Activated T-helper 9 cell treated with anti-CD3 and anti-CD28 coated beads, Interleukin-2, amount 50 U/mL, for 16 hours (primary cell): ENCODE results near the gene RASD1.
"Not testable (repeated sequence)": the region's sequence is repeated elsewhere in the genome, so short reads cannot be mapped to it uniquely, and the experiment has no call there.

Source experiments
- DNase-seq: peaks from one replicate; pipeline ENCODE4 v3.0.0-alpha.2; 2020; ENCODE audit warnings: low read depth

RASD1 gene

DNA sequence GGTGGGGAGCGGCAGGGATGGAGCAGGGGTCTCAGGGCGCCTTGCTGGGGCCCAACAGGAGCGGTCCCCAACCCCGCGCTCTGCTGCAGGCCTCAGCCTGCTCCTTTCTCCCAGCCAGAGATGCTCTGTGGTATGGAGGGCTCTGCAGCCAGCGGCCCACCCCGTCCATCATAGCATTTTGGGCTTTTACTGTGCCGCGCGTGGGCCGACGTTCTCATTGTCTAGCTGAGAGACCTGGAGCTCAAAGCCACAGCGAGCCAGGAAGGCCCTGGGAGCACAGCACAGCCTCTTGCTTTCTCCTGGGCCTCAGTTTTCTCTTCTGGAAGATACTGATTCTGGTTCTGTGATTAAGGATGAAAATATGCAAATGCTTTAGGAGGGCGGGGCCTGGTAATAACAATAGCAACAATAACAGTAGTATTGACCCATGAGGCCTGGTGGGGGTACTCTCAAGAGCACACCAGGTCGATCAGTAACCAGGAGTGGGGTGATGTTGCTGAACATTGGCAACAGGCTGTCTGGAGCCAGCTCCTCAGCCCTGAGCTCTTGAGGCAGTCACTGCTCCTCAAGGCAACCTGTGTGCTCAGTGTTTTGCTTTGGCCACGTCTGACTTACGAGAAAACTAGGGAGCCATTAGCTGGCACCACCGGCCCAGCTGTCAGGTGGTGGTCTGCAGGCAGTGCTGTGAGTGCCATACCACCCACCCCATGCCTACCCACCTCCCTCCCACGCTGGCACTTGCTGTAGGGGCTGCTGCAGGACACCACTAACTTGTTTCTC, 1.1 kb upstream of the RASD1 start:
- no peak for DNase-seq

DNA sequence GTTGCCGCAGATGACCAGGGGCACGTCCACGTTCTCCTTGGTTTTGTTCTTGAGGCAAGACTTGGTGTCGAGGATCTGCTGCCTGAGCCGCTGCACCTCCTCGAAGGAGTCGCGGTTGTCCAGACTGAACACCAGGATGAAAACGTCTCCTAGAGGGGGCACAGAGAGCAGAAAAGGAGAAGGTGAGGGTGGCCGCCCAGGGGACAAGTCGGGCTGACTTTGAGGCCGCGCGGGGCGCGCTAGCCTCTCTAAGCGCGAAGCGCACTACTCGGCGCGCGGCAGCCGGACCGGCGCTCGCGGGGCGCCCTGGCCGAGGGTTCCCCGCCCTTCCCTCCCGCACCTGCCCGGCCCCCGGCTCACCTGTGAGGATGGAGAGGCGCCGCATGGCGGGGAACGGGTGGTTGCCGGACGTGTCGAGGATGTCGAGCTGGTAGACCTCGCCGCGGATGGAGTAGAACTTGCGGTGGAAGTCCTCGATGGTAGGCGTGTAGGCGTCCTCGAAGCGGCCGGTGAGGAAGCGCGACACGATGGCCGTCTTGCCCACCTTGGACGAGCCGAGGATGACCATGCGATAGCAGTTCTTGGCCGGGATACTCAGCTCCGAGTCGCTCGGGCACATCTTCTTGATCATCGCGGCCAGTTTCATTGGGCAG, 533 bp downstream of the RASD1 start:
- DNase-seq: no peak

DNA sequence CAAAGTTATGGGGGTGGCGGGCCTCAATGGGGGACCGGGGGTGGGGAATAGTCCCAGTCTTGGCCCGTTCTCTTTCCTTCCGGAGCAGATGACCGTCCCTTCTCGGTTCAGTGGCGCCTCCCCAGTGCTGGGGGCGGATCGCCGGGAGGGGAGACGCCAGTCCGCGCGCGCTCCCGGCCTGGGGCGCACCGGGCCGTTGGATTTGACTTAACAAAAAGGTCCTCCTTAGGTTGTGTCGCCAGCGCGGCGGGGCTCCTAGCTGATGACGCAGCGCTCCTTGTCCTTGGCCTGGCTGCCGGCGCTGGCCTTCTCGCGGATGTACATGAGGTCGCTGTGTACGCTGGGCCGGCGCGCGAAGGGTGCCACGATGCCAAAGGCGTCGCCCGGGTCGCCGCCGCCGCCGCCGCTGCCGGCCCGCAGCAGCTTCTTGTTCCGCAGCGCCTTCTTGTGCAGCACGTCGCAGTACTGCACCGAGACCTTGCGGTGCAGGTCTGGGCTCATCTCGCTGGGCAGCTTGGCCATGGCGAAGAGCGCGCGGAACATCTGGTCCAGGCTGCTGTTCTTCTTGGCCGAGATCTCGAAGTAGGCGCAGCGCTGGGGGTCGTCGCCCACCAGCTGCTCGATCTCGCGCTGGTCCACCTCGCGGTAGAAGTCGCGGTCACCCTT, 1.2 kb downstream of the RASD1 start:
- no peak for DNase-seq

DNA sequence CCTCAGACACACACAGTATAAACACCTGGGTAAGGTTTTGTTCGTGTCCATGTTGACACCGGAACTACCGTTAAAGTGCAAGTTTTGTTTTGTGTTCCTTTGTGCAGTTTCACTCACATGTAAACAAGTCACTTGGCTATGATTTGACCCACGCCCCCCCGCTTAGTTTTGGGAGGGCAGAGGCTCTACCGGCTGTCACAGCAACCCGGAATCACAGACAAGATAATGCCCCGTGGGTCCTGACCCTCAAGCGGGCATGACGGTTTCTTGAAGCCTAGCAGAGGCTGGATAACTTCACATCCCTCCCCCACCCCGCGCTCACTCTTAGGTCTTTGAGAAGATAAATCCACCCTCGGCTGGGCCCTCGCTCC, 1.7 kb downstream of the RASD1 start:
- DNase-seq: no peak

DNA sequence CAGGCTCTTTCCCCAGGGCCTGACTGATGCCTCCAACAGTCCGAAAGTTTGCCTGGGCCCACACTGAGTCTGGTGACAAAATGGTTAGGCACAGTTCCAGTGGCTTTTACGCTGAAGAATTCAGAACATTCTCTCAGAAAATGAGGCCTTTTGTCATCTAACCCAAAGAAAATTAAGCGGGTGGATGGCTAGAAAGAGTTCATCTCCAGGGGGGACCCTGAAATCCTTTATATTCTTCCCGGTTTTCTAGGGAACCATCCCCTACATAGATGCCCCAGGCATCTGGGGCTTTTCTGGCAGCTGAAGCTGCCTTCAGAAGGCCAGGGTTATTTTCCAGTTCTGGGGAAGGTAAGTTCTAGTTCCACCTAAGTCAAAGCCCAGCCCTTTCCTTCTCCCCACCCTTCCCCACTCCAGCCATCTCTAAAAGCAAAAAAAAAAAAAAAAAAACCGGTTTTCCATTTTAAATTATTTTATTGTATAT, 2.2 kb downstream of the RASD1 start:
- no peak for DNase-seq

DNA sequence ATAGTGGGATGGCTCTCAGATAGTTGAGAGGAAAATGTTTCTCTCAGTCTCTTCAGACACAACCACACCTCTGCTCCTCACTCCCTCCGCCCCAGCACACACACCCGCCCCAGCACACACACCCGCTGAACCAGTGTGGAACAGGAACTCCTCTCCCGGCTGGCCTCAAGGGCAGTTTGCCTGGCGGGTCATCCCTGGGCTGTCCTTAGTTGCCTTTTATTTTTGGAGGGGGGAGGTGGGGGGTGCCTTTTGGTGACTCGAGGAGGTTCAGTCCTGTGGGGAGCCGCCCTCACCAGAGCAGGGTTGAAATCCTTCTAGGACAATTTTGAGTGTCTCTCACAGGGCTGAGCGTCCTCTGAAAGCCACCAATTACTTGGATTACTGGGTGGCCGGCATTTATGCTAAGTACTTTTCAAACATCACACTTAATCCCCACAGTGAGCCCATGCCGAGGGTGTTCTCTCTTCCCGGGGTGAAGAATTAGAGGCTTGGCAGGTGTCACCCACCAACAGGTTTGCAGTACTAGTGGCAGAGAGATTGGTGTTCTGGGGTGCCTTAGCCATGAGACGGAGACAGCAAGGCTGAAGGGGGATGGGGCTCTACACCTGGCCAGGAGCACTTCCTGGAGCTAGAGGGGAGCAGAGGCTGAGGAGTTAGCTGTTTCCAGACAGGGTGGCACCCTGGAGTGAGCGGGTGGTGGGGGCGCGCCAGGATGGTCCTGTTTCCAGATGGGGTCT, 2.8 kb downstream of the RASD1 start:
- no peak for DNase-seq

DNA sequence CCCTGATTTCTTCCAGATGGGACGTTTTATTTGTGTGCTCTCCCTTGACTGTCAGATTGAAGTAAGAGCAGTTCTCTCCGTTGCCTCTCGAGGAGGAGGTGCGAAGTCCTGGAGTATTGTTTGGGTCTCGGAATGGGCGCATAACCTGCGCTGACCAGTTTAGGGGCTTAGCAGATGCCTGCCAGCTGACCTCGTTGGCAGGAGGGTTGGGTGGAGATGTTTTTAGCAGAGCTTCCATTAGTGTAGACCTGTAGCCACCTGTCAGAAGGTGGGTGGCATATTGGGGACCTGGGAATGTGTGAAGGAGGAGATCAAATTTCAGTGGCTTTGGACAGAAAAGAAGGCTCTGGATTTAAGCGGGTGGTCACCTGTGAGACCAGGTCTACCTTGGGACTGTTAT, 3.6 kb downstream of the RASD1 start:
- no peak for DNase-seq

DNA sequence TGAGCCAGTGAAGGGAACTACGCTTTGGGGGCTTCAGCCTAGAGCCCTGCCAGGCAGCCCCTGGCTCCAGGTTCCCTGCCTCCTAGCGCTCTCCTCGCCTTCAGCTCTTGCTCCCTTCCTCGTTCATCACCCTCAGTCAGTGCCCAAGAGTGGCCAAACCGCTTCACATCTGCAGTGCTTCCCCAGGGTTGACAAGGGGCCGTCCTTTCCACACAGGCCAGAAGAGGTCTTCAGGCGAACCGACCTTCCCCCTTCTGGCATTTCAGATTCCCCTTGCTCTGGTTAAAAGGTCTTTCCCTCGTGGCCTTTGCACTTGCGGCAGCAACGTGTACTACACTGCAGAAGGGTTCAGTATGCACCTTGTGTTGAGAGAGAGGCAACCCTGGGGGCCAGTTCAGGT, 4.1 kb downstream of the RASD1 start:
- no peak for DNase-seq

DNA sequence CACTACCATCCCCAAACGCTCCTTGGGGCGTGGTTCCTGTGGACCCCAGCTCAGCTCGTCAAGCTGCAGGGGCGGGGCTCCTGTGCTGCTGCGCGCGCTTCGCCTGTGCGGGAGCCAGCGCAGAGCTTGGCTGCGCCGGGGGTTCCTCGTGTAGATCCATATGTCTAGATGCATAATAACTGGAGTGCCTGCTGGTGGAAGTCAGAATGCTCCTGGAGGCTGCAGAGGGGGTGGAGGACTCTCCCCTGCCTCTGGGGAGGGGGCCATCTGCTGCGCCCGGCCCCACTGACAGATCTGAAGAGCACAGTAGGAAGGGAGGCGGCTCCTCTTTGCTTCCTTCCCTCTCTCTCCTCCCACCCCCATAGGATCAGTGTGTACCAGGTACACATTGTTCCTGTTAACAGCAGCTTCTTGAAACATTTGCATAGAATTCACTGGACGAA, 4.6 kb downstream of the RASD1 start:
- no peak for DNase-seq

DNA sequence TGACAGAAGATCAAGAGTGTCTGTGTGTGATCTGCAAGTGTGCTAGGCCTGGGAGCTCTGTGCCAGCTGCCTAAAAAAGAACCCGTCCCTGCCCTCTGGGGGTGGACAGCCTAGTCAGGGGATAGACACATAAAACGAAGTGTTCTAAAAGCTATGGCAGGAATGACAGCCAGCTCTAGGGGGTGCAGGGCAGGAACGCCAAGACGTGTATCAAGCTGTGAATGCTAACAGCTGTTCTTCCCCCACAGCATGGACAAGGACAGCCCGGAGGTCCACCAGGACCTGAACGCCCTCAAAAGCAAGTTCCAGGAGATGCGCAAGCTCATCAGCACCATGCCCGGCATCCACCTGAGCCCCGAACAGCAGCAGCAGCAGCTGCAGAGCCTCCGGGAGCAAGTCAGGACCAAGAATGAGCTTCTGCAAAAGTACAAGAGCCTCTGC, 5.1 kb downstream of the RASD1 start:
- DNase-seq: no peak

DNA sequence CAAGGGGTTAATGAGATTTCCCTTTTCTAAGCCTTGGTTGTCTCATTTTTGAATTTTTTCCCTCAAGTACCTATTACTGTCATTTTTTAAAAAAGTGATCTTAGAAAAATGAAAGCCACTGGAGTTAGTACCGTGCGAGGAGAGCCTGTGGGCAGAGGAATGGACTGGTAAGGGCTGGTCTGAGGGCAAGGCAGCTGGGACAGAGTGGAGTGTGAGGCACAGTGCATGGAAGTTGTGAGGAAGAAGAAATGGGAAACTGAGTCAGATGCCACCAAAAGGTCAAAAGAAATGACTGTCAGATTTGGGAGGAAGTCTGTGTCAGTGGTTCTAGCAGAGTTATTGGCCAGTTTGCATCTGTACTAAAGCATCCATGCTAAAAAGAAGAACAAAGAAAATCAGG, 8.2 kb downstream of the RASD1 start:
- no peak for DNase-seq

DNA sequence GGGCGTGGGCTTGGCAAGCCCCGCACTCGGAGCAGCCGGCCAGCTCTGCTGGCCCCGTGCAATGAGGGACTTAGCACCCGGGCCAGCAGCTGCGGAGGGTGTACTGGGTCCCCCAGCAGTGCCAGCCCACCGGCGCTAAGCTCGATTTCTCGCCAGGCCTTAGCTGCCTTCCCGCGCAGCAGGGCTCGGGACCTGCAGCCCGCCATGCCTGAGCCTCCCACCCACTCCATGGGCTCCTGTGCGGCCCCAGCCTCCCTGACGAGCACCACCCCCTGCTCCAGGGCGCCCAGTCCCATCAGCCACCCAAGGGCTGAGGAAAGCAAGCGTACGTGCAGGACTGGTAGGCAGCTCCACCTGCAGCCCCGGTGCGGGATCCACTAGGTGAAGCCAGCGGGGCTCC, 9.8 kb downstream of the RASD1 start:
- not testable (repeated sequence) for DNase-seq

DNA sequence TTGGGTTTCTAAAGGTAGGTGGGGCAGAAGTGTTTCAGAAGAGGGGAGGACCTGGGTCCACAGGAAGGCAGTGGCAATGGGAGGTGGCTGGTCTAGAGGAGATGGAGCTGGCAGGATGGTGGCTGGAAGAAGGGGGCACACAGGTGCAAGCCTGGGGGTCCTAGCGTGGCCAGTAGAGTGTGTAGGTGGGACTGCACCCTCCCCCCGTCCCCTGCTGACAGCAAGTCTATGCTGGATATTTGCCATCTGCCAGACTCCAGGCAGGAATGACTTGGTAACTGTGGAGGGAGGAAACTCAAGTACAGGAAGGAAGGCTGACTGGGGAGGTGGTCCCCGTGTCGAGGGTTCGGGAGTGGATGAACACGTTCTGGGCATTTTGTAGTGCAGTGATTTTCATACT, 10.8 kb downstream of the RASD1 start:
- DNase-seq: no peak

DNA sequence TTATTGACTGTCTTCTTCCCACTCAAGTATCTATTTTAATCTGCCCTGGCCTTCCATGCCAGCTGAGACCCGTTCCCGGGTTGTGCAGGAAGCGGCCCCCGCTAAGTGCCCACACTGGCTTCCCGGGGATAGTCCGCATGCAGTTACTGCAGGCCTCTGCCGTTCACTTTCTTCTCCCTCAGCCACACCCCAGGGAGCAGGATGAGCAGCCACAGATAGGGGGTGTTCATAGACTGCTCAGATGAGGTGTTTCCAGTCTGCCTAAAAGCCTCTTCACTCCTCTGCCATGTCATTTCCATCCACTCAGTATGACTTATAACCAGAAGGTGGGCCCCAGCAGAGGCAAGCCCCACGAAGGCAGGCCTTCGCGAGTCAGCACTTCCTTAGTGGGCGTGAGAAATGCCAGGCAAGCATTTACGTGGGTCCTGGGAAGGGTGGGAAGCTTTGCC, 11.7 kb downstream of the RASD1 start:
- no peak for DNase-seq

DNA sequence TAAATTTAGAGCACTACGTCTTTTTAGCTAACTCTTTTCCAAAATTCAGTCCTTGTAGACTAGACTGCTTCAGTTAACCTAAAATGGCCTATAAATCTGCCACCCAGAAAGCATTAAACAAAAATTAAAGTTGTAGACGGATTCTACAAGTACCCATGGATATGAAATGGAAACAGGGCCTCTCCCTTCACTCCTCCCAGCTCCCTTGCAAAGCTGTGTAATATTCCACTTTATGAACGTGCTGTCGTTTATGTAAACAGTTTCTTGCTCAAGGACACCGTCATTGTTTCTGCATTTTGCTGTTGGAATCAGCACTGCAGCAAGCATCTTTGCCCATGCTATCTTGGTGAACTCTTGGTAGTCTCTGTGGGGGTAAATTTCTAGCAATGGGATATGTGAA, 14.3 kb downstream of the RASD1 start:
- no peak for DNase-seq

DNA sequence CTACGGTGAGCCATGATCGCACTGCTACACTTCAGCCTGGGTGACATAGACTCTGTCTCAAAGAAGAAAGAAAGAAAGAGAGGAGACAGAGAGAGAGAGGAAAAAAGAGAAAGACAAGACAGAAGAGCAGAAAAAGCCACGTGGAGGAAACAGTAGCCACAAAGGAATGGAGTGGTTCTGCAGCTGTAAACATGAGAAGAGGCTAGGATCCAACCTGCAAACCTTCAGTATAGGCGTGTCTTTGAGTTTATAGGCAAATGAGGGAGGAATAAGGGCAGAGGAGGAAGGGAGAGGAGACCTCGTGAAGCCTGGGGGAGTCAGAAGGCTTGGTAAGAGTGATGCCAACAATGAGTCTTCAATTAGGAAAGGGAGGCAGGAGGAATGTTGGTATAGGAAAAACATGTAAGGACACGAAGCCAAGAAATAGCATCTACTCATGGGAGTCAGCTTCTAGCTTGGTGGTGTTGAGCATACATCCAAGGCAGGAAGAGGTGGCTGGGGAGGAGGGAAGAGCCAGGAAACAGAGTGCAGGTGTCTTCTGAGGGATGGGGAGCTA, 15.5 kb downstream of the RASD1 start:
- DNase-seq: no peak

DNA sequence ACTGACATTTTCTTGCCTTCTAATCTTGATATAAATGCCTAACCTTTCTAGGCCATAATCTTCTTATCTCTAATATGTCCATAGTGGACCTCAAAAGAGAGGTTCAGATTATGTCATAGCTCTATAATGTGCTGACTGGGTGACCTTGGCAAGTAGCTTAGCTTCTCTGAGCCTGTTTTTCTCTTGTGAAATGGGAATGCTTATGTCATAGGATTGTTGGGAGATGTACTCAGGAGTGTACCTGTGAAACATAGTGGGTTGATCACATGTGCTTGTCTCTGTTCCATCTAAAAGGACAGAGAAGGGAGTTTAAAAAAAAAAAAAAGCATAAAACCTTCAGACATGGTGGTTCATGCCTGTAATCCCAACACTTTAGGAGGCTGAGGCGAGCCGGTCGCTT, 17.0 kb downstream of the RASD1 start:
- no peak for DNase-seq

DNA sequence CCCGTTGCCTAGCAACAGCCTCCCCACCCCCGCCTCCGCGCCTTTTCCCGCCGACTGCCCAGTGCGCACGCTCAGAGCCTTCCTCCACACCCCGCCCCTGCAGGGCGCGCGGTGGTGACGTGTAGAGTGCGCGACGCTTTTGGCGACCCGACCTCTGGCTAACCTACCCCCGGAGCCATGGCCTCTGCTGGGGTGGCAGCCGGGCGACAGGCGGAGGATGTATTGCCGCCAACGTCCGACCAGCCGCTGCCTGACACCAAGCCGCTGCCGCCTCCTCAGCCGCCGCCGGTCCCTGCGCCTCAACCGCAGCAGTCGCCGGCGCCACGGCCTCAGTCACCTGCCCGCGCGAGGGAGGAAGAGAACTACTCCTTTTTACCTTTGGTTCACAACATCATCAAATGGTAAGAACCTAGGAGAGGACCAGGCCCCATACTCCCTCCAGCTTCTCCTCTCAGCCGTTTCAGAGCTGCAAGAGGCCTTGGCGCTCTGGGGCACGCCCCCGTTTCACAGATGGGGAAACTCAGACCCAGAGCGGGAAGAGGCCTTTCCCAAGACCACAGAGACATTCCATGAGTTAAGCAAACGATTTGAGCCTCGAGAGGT, 19.2 kb downstream of the RASD1 start, which contains the start of gene MED9:
Gene MED9 (plus strand): TSS at position 136 of the 603 bp plus-strand sequence. CDS start 42 bp downstream, at position 178.
- peak; percentile 95 for DNase-seq

DNA sequence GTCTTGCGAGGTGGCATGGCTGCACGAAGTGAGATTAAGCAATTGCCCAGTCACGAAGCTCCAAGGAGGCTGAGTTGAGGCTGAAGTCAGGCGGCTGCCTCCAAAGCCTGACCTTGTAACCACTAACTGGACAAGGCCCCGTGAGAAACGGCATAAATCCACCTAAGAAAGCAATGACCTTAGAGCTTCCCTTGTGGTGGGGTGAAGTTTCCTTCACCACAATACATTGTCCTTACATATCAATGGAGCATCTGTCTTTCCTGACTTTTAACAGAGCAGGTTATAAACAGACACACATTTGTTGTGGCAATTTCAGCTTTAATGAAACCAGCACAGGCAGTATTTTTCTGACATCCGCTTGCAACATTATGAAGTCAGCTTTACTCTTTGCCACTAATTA, 21.9 kb downstream of the RASD1 start:
- DNase-seq: no peak

DNA sequence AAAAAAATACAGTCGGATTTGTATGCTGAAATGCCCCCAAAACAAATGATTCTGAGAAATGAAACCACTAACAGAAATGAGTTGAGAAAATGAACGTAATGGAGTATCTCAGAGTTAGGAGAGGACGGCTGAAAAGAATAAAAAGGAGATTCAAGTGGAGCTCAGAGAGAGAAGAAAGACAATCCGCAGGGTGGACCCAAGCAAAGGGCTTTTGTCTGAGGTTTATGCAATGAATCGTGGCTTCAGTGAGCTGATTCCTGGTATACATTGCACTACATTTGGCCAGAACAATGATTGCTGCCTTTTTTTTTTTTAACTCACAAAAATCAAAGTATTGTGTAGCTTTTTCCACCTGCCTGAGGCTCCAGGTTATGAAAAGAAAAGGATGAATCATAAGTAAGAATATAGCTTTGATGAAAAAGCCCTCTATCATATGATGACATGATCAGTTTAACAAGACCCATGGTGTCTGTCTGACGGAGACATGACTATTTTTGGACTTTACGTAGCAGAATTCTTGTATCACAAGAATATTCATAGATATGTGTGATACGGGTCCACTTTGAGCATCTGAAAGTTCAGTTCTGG, 23.8 kb downstream of the RASD1 start:
- no peak for DNase-seq

DNA sequence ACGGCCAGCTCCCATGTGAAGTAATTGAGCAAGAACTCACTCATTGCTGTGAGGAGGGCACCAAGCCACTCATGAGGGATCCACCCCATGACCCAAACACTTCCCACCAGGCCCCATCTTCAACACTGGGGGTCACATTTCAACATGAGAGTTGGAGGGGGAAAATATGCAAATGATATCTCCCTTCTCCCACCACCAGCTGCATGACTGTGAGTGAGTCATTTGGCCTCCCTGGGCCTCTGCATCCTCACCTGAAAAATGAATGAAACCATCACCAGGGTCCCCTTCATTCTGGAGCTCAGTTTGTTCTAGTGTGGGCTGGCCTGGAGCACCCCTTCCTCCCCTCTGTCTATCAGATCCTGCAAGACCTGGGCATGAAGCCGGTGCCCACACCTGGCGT, 26.2 kb downstream of the RASD1 start:
- no peak for DNase-seq
